Thymus (tissue), 11 donors: Measurements from ENCODE around the gene CCDC142. TPM values are rescaled to one million over a fixed set of nuclear protein-coding genes. Genes with fewer than 3 reads are reported as not detected.

Experiments
- DNase-seq, 9 donors: peaks; one replicate each; pipeline ENCODE4 v3.0.0-alpha.2; 2013; ENCODE audit warnings: low spot score in 9 of 9, low read depth in 6 of 9, missing footprints in 1 of 9
- H3K27ac ChIP-seq, 2 donors: one replicate each; pipeline ENCODE4 v1.5.1; 2013; ENCODE audit warnings: control low read depth in 1 of 2, low read depth in 1 of 2, low read length in 1 of 2, mild to moderate bottlenecking in 1 of 2, moderate library complexity in 1 of 2
- H3K27me3 ChIP-seq, 2 donors: one replicate each; pipeline ENCODE4 v1.5.1; 2013; ENCODE audit warnings: low read length in 1 of 2; ENCODE audit not compliant: control insufficient read depth in 2 of 2, insufficient read depth in 1 of 2
- H3K36me3 ChIP-seq, 2 donors: one replicate each; pipeline ENCODE4 v1.5.1; 2013; ENCODE audit warnings: low read length in 1 of 2, mild to moderate bottlenecking in 1 of 2, moderate library complexity in 1 of 2; ENCODE audit not compliant: control insufficient read depth in 2 of 2, insufficient read depth in 2 of 2
- H3K4me1 ChIP-seq, 2 donors: one replicate each; pipeline ENCODE4 v1.5.1; 2013; ENCODE audit warnings: low read length in 2 of 2; ENCODE audit not compliant: control insufficient read depth in 2 of 2, insufficient read depth in 2 of 2
- H3K4me3 ChIP-seq, 2 donors: one replicate each; pipeline ENCODE4 v1.5.1; 2013; ENCODE audit warnings: low read length in 2 of 2, control low read depth in 1 of 2, mild to moderate bottlenecking in 1 of 2
- H3K9me3 ChIP-seq, 2 donors: one replicate each; pipeline ENCODE4 v1.5.1; 2013; ENCODE audit warnings: low read length in 1 of 2, mild to moderate bottlenecking in 1 of 2; ENCODE audit not compliant: control insufficient read depth in 2 of 2, insufficient read depth in 1 of 2
- WGBS: extraction: QIAGEN DNeasy Blood & Tissue Kit; methylation state at CpG from one replicate; pipeline ENCODE4 v1.1.7; 2013; 5-methylcytosine and 5-hydroxymethylcytosine counted together
- polyA plus RNA-seq: library from polyadenylated mRNA; stranded (reverse); fragments of 200-250 nt; gene quantifications from one replicate; pipeline ENCODE4 v1.2.3, GENCODE V29; 2013
- total RNA-seq: library from RNA; stranded (reverse); fragments of 120-200 nt; gene quantifications from one replicate; pipeline ENCODE4 v1.2.4, GENCODE V29; 2013
- donor health status: healthy.

The CCDC142 gene
- total and polyA plus RNA-seq, 2 donors: 6.7 to 9.1 TPM

DNA sequence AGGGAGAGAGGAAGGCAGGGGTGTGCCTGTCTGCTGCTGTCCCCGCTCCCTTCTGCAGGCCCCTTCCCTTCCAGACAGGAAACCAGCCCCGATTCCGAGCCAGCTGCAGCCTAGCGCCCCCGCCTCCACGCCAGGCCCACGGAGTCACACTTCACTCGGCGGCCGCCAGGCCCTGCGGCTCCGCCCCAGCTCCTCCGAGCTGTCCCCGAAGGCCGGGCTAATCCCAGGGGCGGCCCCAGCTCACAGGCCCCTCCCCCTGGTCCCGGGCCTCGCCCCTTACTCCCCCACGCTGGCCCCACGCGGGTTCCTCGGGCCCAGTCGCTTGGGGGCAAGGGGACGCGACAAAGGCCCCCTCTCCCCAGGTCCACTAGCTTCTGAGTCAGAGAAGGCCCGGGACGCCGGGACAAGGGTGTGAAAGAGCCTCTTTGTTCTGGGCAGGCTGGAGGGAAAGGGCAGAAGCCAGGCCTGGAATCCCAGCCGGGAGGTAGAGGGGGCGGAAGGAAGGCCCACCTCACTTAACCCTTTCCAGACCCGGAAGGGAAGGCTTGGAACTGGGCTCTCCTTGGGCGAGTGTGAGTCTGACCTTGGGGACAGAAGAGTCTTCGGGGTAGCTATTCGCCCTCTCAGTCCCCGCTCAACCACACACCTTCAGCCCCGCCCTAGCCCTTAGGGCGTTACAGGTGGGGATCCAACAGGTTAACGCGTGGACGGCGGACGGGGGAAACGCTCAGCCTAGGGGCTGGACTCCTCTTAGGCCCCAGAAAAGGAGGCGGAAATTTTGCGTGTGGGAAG lies 42.2 kb downstream of the CCDC142 start:
- DNase-seq: peak in 5 of 9 donors; percentile 42 to 79 (median 56)
- Histone ChIP-seq H3K4me1 (peaks cover 4 to 26% of the 10 kb centered on the region in 2 donors), H3K4me3 (peak overlapping the region; percentile 35 to 45), H3K27me3 (peaks cover 23 to 60% of the 10 kb centered on the region in 2 donors), H3K9me3 (peaks cover 0 to 8% of the 10 kb centered on the region in 2 donors), H3K27ac (peak overlapping the region; percentile 22 to 73), H3K36me3 (no peaks in the 10 kb centered on the region)
- WGBS: 33% methylated on average over 45 of the region's 45 CpGs

DNA sequence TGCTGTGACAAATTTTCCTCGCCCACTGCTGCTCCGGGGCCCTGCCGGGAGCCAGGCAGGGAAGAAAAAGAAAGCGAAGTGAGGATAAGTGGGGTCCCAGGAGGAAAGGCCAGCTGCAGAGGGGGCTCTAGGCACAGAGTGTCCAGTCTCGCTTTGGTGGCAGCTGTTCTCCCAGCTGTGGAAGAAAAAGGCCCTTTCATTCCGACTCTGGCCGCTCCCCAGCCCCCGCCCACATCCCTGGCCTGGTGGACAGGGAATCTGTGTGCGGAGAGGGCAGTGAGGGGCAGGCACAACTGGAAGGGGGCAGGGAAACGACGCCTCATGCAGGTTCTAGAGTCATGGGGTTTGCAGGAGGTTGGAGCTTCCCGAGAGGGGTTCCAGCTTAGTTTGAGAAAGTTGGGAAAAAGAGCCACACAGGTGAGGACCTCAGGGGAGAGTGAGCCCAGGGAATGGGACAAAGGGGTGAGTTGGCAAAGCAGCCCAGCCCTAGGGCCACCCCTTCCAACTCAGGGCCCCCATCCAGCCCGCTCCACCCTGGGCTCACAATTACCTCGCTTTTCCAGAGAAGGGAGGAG lies 42.9 kb downstream of the CCDC142 start:
- peaks cover 4 to 26% of the 10 kb centered on the region in 2 donors for H3K4me1 ChIP-seq
- WGBS: 40% methylated on average over 14 of the region's 14 CpGs
- peaks cover 0 to 8% of the 10 kb centered on the region in 2 donors for H3K9me3 ChIP-seq
- H3K4me3 ChIP-seq: peak overlapping the region; percentile 35 to 45
- H3K27ac ChIP-seq: peak overlapping the region in 1 of 2 donors; percentile 56
- peaks cover 23 to 57% of the 10 kb centered on the region in 2 donors for H3K27me3 ChIP-seq
- no peak for DNase-seq
- no peaks in the 10 kb centered on the region for H3K36me3 ChIP-seq

DNA sequence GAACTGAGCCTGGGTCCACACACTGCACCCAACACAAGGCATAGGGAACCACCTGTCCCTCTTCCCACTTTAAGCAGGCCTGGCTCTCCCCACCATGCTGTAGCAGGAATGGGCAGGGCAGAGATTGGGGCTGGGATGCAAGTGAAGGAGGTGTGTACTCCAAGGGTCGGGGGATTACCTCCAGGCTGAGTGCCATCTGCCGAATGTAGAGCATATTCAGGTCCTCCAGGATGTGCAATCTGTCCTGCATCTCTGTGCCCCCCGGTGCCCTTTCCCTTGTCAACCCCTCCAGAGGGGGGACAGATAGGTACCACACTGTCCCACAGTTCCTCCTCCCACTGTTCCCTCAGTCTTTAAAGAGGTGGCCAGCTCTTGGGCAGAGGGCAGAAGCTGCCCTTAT lies 43.4 kb downstream of the CCDC142 start:
- H3K4me1 ChIP-seq: peaks cover 4 to 26% of the 10 kb centered on the region in 2 donors
- DNase-seq: no peak
- peaks cover 0 to 8% of the 10 kb centered on the region in 2 donors for H3K9me3 ChIP-seq
- peak overlapping the region in 1 of 2 donors; percentile 45 for H3K4me3 ChIP-seq
- 53% methylated on average over 3 of the region's 3 CpGs for WGBS
- H3K27ac ChIP-seq: no peak overlapping the region
- H3K36me3 ChIP-seq: no peaks in the 10 kb centered on the region
- H3K27me3 ChIP-seq: peaks cover 23 to 52% of the 10 kb centered on the region in 2 donors

- DNase-seq: no peak
- Histone ChIP-seq H3K36me3 (no peaks in the 10 kb centered on the region), H3K27ac (no peak overlapping the region), H3K9me3 (peaks cover 0 to 8% of the 10 kb centered on the region in 2 donors), H3K4me3 (no peak overlapping the region), H3K4me1 (peaks cover 4 to 26% of the 10 kb centered on the region in 2 donors), H3K27me3 (peaks cover 19 to 41% of the 10 kb centered on the region in 2 donors)
- 100% methylated on average over 1 of the region's 1 CpG for WGBS
Measured at GRCh38 chr2:74438248-74438647, 44.5 kb downstream of the CCDC142 start.

DNA sequence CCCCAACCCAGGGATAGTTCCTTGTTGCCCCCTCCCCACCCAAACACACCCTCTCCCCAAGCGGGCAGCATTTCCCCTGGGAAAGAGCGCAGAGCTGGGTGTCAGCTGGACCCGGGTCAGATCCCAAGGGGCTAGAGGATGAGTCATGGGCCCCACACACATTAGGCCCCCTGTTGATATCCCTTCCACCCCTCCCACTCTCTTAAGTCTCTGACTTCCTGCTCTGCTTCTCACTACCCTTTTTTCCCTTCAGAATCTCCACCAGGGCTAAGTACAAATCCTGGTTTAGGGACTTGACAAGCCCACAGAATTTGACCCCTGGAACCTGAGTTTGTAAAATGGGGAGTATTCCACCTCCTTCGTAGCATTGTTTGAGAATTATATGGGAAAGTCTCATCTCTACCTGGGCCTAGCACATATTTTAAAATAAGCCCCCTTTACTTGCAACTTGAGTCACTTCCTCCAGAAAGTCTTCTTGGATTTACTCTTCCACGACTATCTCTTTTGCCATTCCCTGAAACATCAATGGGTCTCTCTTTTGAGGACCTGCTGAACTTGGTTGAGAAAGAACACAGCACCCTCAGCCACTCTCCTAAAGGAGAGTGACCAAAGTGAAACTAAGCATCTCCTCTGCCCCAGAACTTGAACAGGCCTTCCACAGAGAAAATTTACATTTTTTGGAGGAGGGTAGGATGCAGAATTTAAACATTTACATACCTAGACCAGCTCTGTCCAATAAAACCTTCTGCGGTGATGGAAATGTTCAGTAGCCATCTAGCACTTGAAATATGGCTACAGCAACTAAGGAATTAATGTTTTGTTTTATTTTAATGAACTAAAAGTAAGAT lies 45.7 kb downstream of the CCDC142 start:
- Histone ChIP-seq H3K27me3 (peaks cover 12 to 30% of the 10 kb centered on the region in 2 donors), H3K4me3 (no peak overlapping the region), H3K27ac (no peak overlapping the region), H3K36me3 (no peaks in the 10 kb centered on the region), H3K9me3 (peaks cover 0 to 5% of the 10 kb centered on the region in 2 donors), H3K4me1 (peaks cover 4 to 26% of the 10 kb centered on the region in 2 donors)
- WGBS: 91% methylated on average over 6 of the region's 6 CpGs
- no peak for DNase-seq

GRCh38 chr2:74436111-74436805 lies 46.5 kb downstream of the CCDC142 start:
- Histone ChIP-seq H3K9me3 (no peaks in the 10 kb centered on the region), H3K27ac (no peak overlapping the region), H3K36me3 (no peaks in the 10 kb centered on the region), H3K4me1 (peaks cover 4 to 21% of the 10 kb centered on the region in 2 donors), H3K4me3 (no peak overlapping the region), H3K27me3 (peaks cover 6 to 22% of the 10 kb centered on the region in 2 donors)
- 97% methylated on average over 43 of the region's 43 CpGs for WGBS
- no peak for DNase-seq

- no peaks in the 10 kb centered on the region for H3K4me1 ChIP-seq
- H3K36me3 ChIP-seq: peaks cover 11 to 12% of the 10 kb centered on the region in 2 donors
- no peaks in the 10 kb centered on the region for H3K27me3 ChIP-seq
- no peak for DNase-seq
- H3K9me3 ChIP-seq: no peaks in the 10 kb centered on the region
- H3K4me3 ChIP-seq: no peak overlapping the region
- WGBS: 92% methylated on average over 11 of the region's 11 CpGs
- H3K27ac ChIP-seq: no peak overlapping the region
Measured at GRCh38 chr2:74430502-74430901, 52.3 kb downstream of the CCDC142 start.

GRCh38 chr2:74429487-74430451 lies 53.0 kb downstream of the CCDC142 start:
- H3K36me3 ChIP-seq: peaks cover 15 to 18% of the 10 kb centered on the region in 2 donors
- H3K4me1 ChIP-seq: no peaks in the 10 kb centered on the region
- no peaks in the 10 kb centered on the region for H3K27me3 ChIP-seq
- no peak overlapping the region for H3K4me3 ChIP-seq
- WGBS: 97% methylated on average over 18 of the region's 18 CpGs
- H3K27ac ChIP-seq: no peak overlapping the region
- DNase-seq: no peak
- no peaks in the 10 kb centered on the region for H3K9me3 ChIP-seq
